Nephron (organoid): ENCODE measurements around the gene PTX4.

Experiments
- H3K27ac Mint-ChIP-seq, 3 experiments: 2 replicates each; pipeline ENCODE4 v1.8.0; 2020; ENCODE audit warnings: mixed read lengths in 3 of 3, mild to moderate bottlenecking in 2 of 3, moderate library complexity in 1 of 3
- H3K27me3 Mint-ChIP-seq: 2 replicates; pipeline ENCODE4 v1.8.0; 2021; ENCODE audit warnings: low read depth, mild to moderate bottlenecking, moderate library complexity, mixed read lengths
- H3K36me3 Mint-ChIP-seq: 2 replicates; pipeline ENCODE4 v1.8.0; 2020; ENCODE audit warnings: low read depth, mixed read lengths
- H3K4me1 Mint-ChIP-seq: 2 replicates; pipeline ENCODE4 v1.8.0; 2020; ENCODE audit warnings: mixed read lengths
- H3K4me3 Mint-ChIP-seq, 3 experiments: 2 replicates each; pipeline ENCODE4 v1.8.0; 2020; ENCODE audit warnings: mild to moderate bottlenecking in 3 of 3, mixed read lengths in 3 of 3, moderate library complexity in 2 of 3
- H3K9me3 Mint-ChIP-seq: 2 replicates; pipeline ENCODE4 v1.8.0; 2020; ENCODE audit warnings: mixed read lengths
- TF ChIP-seq, protein P1 (sequence below), 3 experiments: fragments of 200-600 bp; sonication (generic); IDR thresholded peaks; one replicate each; pipeline ENCODE4 v1.5.0; 2021; ENCODE audit warnings: antibody characterized with exemption in 3 of 3; ENCODE audit not compliant: unreplicated experiment in 3 of 3

The PTX4 gene

DNA sequence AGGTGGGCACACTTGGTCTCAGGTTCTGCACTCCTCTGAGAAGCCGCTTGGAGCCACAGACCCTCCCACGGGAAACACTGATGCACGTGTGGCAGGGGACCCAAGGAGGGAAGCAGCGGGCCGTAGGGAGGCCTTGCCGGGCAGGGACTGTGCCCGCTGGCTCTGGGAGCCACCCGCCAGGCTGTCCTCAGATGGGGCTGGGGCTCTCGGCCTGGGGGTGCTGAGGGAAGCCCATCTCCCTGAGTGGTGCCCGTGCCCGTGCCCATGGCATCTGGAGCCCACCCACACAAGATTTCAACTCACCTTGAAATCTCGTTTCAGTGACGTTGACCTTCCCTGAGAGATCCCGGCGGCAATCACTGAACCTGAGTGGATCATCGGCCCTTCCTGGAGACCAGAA lies 31.8 kb downstream of the PTX4 start:
- peaks cover 4% of the 10 kb centered on the region for H3K4me1 Mint-ChIP-seq
- no peaks in the 10 kb centered on the region for H3K27me3 Mint-ChIP-seq
- peaks cover 7% of the 10 kb centered on the region for H3K36me3 Mint-ChIP-seq
- no peak overlapping the region for H3K4me3 Mint-ChIP-seq
- H3K27ac Mint-ChIP-seq: no peak overlapping the region
- TF ChIP-seq, protein P1, sequence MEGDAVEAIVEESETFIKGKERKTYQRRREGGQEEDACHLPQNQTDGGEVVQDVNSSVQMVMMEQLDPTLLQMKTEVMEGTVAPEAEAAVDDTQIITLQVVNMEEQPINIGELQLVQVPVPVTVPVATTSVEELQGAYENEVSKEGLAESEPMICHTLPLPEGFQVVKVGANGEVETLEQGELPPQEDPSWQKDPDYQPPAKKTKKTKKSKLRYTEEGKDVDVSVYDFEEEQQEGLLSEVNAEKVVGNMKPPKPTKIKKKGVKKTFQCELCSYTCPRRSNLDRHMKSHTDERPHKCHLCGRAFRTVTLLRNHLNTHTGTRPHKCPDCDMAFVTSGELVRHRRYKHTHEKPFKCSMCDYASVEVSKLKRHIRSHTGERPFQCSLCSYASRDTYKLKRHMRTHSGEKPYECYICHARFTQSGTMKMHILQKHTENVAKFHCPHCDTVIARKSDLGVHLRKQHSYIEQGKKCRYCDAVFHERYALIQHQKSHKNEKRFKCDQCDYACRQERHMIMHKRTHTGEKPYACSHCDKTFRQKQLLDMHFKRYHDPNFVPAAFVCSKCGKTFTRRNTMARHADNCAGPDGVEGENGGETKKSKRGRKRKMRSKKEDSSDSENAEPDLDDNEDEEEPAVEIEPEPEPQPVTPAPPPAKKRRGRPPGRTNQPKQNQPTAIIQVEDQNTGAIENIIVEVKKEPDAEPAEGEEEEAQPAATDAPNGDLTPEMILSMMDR (IDR thresholded peaks at IDR 0.05; ENCODE audit: unreplicated experiment in 3 of 3): no peak
- H3K9me3 Mint-ChIP-seq: no peaks in the 10 kb centered on the region

- Mint-ChIP-seq H3K27ac (no peak overlapping the region), H3K27me3 (no peaks in the 10 kb centered on the region), H3K9me3 (no peaks in the 10 kb centered on the region), H3K4me1 (peaks cover 4% of the 10 kb centered on the region), H3K36me3 (peaks cover 12% of the 10 kb centered on the region), H3K4me3 (no peak overlapping the region)
- TF ChIP-seq, protein P1 (IDR thresholded peaks at IDR 0.05; ENCODE audit: unreplicated experiment in 3 of 3): no peak
Measured at GRCh38 chr16:1455190-1456171, 33.3 kb downstream of the PTX4 start.

DNA sequence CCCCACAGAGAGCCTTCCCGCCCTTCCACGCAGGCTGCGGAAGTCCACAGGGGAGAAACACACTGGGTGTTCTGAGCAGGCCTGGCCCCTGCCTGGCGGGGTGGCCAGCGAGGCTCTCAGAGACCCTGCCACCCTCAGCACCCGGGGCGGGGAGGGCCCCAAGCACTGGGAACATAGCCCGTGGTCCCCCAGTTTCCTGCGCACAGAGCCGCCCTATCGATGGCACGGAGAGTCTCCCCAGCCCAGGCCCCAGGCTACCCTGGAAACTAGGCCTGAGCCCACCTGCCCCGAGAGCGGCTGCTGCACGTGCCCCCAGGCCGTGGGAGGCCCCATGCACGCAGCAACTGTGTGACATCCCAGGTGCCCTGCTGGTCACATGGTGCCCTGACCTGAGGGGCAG lies 34.2 kb downstream of the PTX4 start:
- Mint-ChIP-seq H3K9me3 (no peaks in the 10 kb centered on the region), H3K36me3 (peaks cover 12% of the 10 kb centered on the region), H3K27ac (no peak overlapping the region), H3K4me3 (no peak overlapping the region), H3K27me3 (no peaks in the 10 kb centered on the region), H3K4me1 (peaks cover 4% of the 10 kb centered on the region)
- TF ChIP-seq, protein P1 (IDR thresholded peaks at IDR 0.05; ENCODE audit: unreplicated experiment in 3 of 3): no peak

GRCh38 chr16:1453316-1453715 lies 35.4 kb downstream of the PTX4 start:
- peaks cover 8% of the 10 kb centered on the region for H3K36me3 Mint-ChIP-seq
- no peak overlapping the region for H3K27ac Mint-ChIP-seq
- no peaks in the 10 kb centered on the region for H3K9me3 Mint-ChIP-seq
- TF ChIP-seq, protein P1 (IDR thresholded peaks at IDR 0.05; ENCODE audit: unreplicated experiment in 3 of 3): no peak
- no peak overlapping the region for H3K4me3 Mint-ChIP-seq
- no peaks in the 10 kb centered on the region for H3K27me3 Mint-ChIP-seq
- no peaks in the 10 kb centered on the region for H3K4me1 Mint-ChIP-seq

DNA sequence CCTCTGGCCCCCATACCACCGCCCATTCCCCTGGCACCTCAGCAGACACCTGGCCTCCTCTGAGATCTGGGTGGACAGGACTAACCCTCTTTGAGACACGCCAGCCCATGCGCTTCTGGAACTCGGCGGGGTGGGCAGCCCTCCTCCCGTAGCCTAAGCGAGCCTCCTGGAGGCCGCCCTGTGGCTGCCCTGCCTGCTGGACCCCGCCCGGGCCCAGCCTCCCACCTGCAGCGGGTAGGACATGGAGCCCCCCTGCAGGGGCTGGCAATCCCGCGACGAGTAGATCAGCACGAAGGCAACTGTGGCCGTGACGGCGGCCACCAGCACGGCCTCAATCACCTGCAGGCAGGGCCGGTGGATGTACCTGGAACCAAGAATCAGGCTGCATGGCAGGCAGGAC lies 36.2 kb downstream of the PTX4 start:
- Mint-ChIP-seq H3K27me3 (no peaks in the 10 kb centered on the region), H3K27ac (no peak overlapping the region), H3K4me3 (no peak overlapping the region), H3K9me3 (no peaks in the 10 kb centered on the region), H3K4me1 (no peaks in the 10 kb centered on the region), H3K36me3 (peaks cover 8% of the 10 kb centered on the region)
- TF ChIP-seq, protein P1 (IDR thresholded peaks at IDR 0.05; ENCODE audit: unreplicated experiment in 3 of 3): no peak
